Measurements from ENCODE around the gene ELMO1. TPM values are rescaled to one million over a fixed set of nuclear protein-coding genes. Genes with fewer than 3 reads are reported as not detected.

ELMO1 gene
- total and polyA plus RNA-seq, 4 donors = 10.1 to 183 (median 34.4) TPM

- H3K4me3 ChIP-seq = no peak overlapping the region
- ATAC-seq (ENCODE audit: insufficient read depth, low FRiP score) (no peak), DNase-seq (no peak)
- H3K27ac ChIP-seq (ENCODE audit: low read depth in 1 of 2, low read length in 1 of 2) = no peak overlapping the region
- H3K9me3 ChIP-seq (ENCODE audit: control insufficient read depth in 4 of 4, insufficient read depth in 3 of 4, low read length in 3 of 4) = peaks cover 0 to under 1% (median 0%) of the 10 kb centered on the region in 4 donors
- no peak for TF ChIP-seq CTCF (IDR thresholded peaks at IDR 0.05; ENCODE audit: control extremely low read depth, extremely low read depth)
- no peak overlapping the region for H3K9ac ChIP-seq (ENCODE audit: insufficient read depth in 1 of 2, low read length in 2 of 2)
- peaks cover 0 to 4% (median 0%) of the 10 kb centered on the region in 5 donors for H3K4me1 ChIP-seq (ENCODE audit: control insufficient read depth in 5 of 5, insufficient read depth in 5 of 5, low read length in 5 of 5)
- WGBS, 2 donors = 68 to 74% methylated on average over 2 of the region's 2 CpGs
- H3K36me3 ChIP-seq (ENCODE audit: control insufficient read depth in 4 of 4, insufficient read depth in 4 of 4, low read length in 4 of 4) = peaks cover 0 to 10% (median 3%) of the 10 kb centered on the region in 4 donors
- H3K27me3 ChIP-seq (ENCODE audit: control insufficient read depth in 3 of 3, insufficient read depth in 3 of 3, low read length in 2 of 3) = no peaks in the 10 kb centered on the region
Observed at GRCh38 chr7:36887969-36888368, 560.7 kb downstream of the ELMO1 start.

DNA sequence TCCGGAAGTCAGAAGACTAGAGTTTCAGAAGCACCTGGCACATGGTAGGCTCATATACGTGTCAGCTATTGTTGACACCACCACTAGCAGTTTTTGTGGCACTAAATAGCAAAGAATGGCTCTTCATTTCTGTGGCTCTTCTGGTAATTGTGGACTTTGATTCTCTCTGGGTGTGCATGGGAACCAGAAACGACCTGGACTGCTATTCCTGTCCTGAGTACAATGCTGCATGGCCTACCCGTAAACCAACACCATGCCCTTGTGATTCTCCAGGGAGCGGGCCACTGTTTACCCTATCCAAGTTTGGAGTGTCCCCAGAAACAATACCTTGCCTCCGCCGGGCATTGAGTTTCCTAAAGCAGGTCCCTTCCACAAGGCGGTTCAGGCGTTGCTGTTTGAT, 561.4 kb downstream of the ELMO1 start:
- WGBS, 2 donors = 88 to 95% methylated on average over 9 of the region's 9 CpGs
- DNase-seq (no peak), ATAC-seq (ENCODE audit: insufficient read depth, low FRiP score) (no peak)
- Histone ChIP-seq H3K27me3 (ENCODE audit: control insufficient read depth in 3 of 3, insufficient read depth in 3 of 3, low read length in 2 of 3) (no peaks in the 10 kb centered on the region), H3K9ac (ENCODE audit: insufficient read depth in 1 of 2, low read length in 2 of 2) (no peak overlapping the region), H3K4me1 (ENCODE audit: control insufficient read depth in 5 of 5, insufficient read depth in 5 of 5, low read length in 5 of 5) (peaks cover 0 to 4% (median 0%) of the 10 kb centered on the region in 5 donors), H3K27ac (ENCODE audit: low read depth in 1 of 2, low read length in 1 of 2) (no peak overlapping the region), H3K4me3 (no peak overlapping the region), H3K36me3 (ENCODE audit: control insufficient read depth in 4 of 4, insufficient read depth in 4 of 4, low read length in 4 of 4) (peaks cover 0 to 10% (median 4%) of the 10 kb centered on the region in 4 donors), H3K9me3 (ENCODE audit: control insufficient read depth in 4 of 4, insufficient read depth in 3 of 4, low read length in 3 of 4) (peaks cover 0 to 2% (median 0%) of the 10 kb centered on the region in 4 donors)
- TF ChIP-seq CTCF (IDR thresholded peaks at IDR 0.05; ENCODE audit: control extremely low read depth, extremely low read depth) = no peak

DNA sequence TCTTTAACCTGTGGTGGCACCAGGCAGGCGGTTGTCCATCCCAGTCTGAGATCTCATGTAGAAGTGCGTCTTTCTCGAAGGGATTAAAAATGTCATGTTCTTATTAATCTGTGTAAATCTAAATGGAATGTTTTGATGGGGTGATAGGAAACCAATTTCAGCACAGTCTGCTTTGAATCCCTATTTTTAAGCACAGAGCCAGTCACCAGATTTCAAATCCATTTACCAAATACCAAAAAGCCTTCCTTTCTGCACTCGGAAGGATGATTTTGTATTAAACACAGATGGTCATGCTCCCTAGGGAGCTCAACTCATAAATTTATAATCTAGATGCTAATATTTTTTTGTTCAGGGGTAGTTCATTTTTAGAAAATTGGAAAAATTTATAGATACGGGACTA, 563.8 kb downstream of the ELMO1 start:
- H3K27me3 ChIP-seq (ENCODE audit: control insufficient read depth in 3 of 3, insufficient read depth in 3 of 3, low read length in 2 of 3) = no peaks in the 10 kb centered on the region
- DNase-seq (no peak), ATAC-seq (ENCODE audit: insufficient read depth, low FRiP score) (no peak)
- WGBS, 2 donors = 93 to 96% methylated on average over 5 of the region's 5 CpGs
- peaks cover 0 to 5% (median 0%) of the 10 kb centered on the region in 5 donors for H3K4me1 ChIP-seq (ENCODE audit: control insufficient read depth in 5 of 5, insufficient read depth in 5 of 5, low read length in 5 of 5)
- no peak overlapping the region for H3K9ac ChIP-seq (ENCODE audit: insufficient read depth in 1 of 2, low read length in 2 of 2)
- H3K36me3 ChIP-seq (ENCODE audit: control insufficient read depth in 4 of 4, insufficient read depth in 4 of 4, low read length in 4 of 4) = peaks cover 0 to 8% (median 4%) of the 10 kb centered on the region in 4 donors
- no peak for TF ChIP-seq CTCF (IDR thresholded peaks at IDR 0.05; ENCODE audit: control extremely low read depth, extremely low read depth)
- H3K27ac ChIP-seq (ENCODE audit: low read depth in 1 of 2, low read length in 1 of 2) = no peak overlapping the region
- H3K4me3 ChIP-seq = no peak overlapping the region
- peaks cover 0 to 4% (median 0%) of the 10 kb centered on the region in 4 donors for H3K9me3 ChIP-seq (ENCODE audit: control insufficient read depth in 4 of 4, insufficient read depth in 3 of 4, low read length in 3 of 4)

- no peak for DNase-seq
- 78 to 87% methylated on average over 5 of the region's 5 CpGs for WGBS, 2 donors
- no peak for ATAC-seq (ENCODE audit: insufficient read depth, low FRiP score)
Observed at GRCh38 chr7:36884351-36884750, 564.3 kb downstream of the ELMO1 start.

More at GRCh38 chr7:36884351-36884750, 564.3 kb downstream of the ELMO1 start:
- H3K4me1 ChIP-seq (ENCODE audit: control insufficient read depth in 5 of 5, insufficient read depth in 5 of 5, low read length in 5 of 5) = peaks cover 0 to 5% (median 0%) of the 10 kb centered on the region in 5 donors
- H3K9me3 ChIP-seq (ENCODE audit: control insufficient read depth in 4 of 4, insufficient read depth in 3 of 4, low read length in 3 of 4) = peaks cover 0 to 4% (median 0%) of the 10 kb centered on the region in 4 donors
- H3K27ac ChIP-seq (ENCODE audit: low read depth in 1 of 2, low read length in 1 of 2) = no peak overlapping the region
- no peaks in the 10 kb centered on the region for H3K27me3 ChIP-seq (ENCODE audit: control insufficient read depth in 3 of 3, insufficient read depth in 3 of 3, low read length in 2 of 3)
- no peak overlapping the region for H3K4me3 ChIP-seq
- no peak for TF ChIP-seq CTCF (IDR thresholded peaks at IDR 0.05; ENCODE audit: control extremely low read depth, extremely low read depth)
- H3K9ac ChIP-seq (ENCODE audit: insufficient read depth in 1 of 2, low read length in 2 of 2) = no peak overlapping the region
- peaks cover 0 to 8% (median 4%) of the 10 kb centered on the region in 4 donors for H3K36me3 ChIP-seq (ENCODE audit: control insufficient read depth in 4 of 4, insufficient read depth in 4 of 4, low read length in 4 of 4)

All from lung (tissue), 12 donors.